GM18508 (cell line): ENCODE data around the gene AGPAT2.
"Not testable (repeated sequence)": the region's sequence is repeated elsewhere in the genome, so short reads cannot be mapped to it uniquely, and the experiment has no call there.

Experiments used
- ATAC-seq: cut with Tn5 transposase; IDR thresholded peaks from one replicate; pipeline ENCODE4 v1.9.1; 2021; ENCODE audit warnings: moderate number of reproducible peaks; ENCODE audit not compliant: insufficient read depth, unreplicated experiment

AGPAT2 gene

DNA sequence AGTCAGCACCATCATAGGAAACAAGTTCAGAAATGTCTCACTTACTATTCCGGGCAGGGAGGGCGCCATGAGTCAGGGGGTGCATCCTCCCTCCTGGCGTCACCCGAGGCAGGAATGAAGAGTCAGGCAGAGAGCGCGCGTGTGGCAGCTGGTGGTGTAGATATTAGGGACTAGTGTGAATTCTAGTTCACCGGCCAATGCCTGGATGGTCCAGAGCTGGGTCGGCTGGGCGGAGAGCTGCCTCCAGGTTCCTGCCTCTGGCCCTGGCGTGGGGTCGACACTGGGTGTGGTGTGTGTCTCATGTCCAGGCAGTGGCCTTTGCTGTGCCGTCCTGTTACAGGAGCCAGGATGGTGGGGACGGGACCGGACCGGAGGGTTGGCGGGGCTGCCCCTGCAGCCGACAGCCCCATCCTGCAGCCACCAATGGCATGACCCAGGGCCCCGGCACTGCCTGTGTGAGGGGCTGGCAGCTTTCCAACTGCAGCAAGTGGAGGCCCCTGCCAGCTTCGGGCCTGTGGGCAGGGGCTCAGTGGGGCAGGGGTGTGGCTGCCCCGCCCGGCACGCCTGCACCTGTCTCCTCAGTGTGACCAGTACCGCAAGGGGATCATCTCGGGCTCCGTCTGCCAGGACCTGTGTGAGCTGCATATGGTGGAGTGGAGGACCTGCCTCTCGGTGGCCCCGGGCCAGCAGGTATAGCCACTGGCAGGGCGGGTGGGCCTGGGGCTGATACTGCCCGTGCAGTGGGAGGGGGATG is 34.3 kb upstream of the AGPAT2 start:
- ATAC-seq: no peak

DNA sequence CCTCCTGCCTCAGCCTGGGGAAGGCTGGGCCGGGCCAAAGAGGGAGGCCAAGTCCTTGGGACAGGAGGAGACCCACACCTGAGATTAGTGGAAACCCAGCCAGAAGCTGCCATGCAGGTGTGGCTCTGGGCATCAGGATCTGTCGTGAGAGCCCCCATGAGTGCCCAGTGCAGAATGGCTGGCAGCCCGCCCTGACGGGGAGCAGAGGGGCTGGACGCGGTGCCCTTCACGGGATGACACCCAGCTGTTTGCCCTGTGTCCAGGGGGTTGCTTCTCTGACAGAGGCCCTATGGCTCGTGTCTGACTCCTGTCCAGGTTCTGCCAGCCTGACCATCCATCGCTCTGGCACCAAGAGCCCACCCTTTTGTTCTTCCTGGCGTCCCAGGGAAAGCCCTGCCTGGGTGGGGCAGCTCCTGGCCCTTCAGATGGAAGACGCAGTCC is 33.7 kb upstream of the AGPAT2 start:
- no peak for ATAC-seq

DNA sequence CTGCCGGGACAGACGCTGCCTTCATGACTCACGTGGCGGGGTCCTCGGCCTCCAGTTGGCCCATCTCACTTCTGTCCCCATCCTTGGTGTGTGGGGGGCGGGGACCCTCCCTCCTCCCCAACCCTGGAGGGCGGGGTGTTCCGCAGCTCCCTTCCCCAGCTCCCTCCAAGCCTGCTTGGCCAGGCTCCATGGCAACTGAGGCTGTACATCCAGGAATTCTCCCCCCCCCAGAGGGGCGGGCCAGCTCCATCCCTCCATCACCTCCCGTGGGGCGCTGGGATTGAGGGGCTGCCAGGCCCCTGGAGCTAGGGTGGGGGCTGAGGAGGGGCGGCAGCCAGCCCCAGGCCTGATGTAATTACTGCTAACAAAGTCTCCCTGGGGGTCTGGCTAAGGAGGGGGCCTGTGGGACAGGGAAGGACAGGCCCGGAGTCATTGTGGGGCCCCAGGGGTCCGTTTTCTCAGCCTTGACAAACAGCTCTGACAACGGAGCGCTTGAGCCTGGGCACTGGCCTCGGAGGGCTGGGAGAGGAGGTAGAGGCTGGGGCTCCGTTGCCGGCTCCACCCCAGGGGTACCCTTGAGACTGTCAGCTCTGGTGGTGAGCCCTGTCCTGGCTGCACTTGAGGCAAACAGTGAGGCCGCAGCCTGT is 33.1 kb upstream of the AGPAT2 start:
- ATAC-seq: no peak

DNA sequence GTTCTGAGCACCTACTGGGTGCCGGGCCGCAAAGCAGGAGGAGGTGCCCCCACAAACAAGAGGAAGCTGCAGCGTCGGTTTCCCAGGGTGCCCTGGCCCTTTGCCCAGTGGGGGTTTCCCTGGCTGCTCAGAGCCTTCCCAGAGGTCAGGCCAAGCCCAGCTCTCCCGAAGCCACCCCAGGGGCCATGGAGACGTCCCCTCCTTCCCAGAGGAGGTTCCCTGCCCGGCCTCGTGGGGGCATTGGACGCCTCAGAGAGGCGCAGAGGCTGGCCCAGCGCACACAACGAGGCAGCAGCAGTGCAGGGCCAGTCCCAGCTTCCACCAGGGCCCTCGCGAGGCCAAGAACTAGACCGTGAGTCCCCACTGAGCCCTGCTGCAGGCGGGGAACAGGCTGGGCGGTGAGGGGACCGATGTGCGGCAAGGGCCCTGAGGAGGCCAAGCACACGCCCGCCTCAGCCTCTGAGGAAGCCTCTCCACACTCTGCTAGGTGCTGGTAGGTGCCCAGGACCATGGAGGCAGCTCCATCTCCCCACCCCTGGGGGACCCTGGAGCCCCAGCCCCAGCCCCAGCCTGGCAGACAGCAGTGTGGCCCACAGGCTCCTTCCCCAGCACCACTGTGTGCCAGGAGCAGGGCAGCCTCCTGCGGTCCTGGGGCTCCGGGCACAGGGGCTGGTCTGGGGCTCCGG is 32.1 kb upstream of the AGPAT2 start:
- ATAC-seq: no peak

DNA sequence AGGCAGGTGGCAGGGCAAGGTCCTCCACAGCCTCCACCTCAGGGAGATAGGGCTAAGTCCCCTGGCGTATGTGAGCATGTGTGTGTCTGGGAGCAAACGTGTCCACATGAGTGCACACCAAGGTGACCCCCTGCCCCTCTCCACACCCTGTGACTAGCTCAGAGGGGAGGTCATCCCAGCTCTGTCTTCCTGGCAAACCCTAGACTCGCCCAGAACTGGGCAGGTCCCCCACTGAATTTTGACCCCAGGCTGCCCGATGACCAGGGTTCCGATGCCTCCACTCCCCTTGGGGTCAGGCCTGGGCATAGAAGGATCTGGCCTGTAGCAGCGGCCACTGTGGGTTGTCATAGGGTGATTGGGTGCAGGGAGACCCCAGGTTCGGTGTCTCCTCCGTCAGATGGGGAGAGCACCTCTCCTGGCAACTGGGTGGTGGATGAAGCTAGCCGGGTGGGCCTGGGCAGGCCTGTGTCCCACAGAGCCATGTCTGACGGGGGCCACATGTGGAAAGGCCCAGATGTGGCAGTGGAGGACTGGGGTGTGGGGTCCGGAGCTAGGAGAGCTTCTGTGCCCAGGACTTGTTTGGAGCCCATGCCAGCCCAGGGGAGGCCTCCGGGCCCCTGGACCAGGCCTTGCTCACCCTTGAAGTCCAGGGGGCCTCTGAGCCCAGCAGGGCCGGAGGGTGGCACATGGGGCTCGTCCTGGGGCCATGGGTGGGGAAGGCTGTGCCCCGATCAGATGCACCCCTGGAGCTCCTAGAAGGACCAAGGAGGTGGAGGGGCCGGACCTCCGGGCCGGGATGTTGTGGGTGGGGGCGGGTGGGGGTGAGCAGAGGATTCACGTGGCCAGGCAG is 31.3 kb upstream of the AGPAT2 start:
- no peak for ATAC-seq

DNA sequence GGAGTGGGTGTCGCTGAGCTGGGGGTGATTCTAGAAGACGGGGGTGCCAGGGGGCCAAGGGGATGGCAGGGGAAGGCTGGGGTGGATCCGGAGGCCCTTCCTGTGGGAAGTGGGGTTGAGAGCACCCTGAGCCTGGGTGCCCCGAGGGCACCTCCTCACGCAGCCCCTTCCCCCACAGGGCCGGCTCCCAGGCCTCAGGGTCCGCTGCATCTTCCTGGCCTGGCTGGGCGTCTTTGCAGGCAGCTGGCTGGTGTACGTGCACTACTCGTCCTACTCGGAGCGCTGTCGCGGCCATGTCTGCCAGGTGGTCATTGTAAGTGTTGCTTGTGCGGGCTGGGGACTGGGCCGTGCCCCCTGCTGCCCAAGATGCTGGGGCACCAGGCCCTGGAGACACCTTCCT is 30.1 kb upstream of the AGPAT2 start:
- ATAC-seq: no peak

DNA sequence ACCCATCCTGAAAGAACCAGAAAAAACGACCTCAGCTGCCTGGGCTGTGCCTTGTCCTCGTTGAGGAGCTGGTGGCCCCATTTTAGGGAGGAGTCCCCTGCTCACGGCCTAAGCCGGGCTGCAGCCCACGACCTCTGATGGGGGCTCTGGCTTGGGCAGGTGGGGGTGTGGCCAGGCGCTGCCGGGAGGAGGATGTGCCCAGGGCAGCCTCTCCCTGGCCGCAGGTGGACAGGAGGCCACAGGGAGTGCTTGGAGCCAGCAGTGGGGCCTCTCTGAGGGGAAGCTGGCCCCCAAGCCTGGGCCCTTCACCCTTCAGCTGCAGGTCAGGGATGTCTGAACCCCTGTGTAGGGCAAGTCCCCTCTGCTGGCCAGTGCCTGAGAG is 27.6 kb upstream of the AGPAT2 start:
- ATAC-seq: no peak

DNA sequence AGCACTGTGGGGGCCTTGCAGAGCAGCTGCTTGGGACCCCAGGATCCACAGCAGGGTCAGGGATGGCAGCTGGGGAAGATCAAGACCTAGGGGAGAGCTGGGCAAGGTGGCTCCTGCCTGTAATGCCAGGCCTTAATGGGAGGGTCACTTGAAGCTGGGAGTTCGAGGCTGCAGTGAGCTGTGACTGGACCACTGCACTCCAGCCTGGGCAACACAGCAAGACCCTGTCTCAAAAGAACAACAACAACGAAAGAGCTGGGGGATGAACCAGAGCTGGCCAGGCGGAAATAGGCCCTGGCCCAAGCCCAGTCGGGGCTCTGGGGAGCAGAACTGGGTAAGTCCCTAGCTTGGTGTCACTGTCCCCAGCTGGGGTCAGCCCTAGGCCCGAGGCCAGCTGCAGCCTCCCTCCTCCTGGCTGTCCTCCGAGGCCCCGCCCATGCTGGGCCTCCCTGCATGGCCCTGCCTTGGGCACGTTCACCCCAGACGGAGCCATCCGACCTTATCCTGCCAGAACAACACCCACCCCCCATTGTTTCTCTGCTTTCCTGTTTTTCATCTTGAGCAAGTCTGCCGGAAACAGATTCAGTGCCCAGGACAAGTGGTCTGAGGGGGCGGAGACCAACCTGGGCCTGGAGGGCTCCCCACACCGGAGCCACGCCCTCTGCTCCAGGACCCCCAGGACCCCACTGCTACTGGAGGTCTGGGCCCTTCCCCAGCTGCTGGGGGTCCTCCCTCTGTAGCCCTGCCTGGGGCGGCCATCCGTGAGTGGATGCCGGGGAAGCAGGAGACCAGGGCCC is 27.0 kb upstream of the AGPAT2 start:
- ATAC-seq: no peak

DNA sequence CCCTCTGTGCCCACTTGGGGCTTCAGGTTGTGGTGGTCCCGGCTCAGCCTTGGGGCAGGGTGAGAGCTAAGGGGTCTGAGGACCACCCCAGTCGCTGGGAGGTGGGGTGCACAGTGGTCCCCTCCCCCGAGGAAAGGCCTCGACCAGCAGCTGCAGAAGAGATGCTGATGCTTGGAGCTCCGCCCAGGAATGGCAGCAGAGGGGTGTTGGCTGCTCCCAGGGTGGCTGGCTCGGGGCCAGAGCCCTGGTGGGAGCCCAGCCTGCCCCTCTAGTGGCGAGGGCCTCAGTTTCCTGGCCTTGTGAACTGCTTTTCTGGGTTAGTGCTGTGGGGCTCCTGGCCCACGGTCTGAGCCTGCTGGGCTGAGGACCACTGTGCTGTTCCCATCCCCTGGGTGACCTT is 26.3 kb upstream of the AGPAT2 start:
- no peak for ATAC-seq

DNA sequence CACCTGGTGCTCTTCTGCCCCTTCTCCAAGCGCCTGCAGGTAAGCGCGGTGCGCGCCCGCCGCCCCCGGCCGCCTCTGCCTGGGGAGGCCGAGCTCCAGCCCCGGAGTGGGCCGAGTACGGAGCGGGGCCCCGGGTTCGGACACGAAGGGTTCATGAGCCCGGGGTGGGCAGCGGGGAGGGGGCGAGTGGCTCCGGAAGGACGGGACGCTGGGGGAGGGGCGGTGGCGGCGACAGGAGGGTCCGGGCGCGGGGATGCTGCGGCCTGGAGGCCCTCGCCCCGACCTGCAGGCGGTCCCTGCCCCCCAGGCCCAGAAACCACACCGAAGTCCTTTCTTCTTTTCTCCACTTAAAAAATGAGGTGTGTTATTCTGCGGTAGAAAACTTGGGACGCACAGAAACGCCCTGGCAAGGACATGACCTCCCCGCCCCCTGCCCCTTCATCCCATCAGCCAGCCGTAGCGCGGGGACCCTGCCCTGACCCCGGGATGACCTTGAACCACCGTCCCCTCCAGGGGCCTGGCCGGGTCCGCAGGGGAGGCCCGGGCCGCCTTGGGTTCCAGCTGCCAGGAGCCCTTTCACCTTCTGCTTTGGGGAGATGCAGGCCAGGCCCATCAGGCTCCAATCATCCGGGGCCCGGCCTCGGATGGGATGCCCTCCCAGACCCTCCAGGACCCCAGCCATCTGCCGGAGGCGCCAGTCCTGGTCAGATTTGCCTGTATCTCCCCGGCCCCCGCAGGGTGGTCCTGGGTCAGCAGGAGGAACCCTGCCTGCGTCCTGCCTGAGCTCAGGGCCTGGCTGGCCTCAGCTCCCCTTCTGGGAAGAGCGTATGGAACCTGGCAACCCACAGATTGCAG is 25.7 kb upstream of the AGPAT2 start:
- ATAC-seq: no peak

DNA sequence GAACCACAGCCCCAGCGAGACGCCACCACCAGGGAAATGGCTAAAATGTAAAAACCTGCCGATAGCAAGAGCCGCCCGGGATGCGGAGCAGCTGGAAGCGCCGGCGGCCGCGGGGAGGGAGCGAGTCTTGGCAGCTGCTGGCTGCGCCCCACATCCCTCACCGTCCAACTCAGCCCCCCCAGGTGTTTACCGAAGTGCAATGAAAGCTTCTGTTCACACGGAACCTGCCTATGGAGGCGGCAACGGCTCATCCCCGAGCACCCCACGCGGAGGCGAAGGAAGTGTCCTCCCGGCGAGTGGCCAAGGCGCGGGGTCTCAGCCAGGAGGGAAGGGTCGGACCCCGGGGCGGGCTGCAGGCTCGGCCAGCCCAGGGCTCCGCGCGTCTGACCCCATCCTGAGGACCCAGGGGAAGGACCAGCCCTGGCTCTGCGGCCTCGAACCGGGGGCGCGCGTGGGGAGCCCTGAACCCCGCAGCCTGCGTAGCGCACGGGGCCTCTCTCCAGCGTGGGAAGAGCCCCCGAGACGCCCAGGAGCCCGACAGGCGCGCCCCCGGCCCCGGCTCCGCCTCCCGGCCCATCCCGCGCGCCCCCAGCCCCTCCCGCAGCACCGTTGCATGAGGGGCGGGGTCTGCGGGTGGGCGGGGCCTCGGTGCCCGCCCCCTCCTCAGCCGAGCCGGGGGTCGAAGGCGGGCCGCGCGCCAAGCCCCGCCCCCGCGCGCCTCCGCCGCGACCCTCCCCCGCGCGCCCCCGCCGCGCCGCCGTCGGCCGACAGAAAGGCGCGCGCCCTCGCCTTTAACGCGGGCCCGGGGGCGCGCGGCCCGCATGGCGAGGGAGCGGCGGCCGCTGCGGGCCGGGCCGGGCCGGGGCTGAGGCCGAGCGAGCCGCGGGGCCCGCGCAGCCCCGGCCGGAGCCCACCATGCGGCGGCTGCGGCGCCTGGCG is 24.8 kb upstream of the AGPAT2 start, which contains the start of gene DIPK1B:
Gene DIPK1B (plus strand): TSS at position 822 of the 939 bp plus-strand sequence. CDS start 94 bp downstream, at position 916.
- ATAC-seq: no peak

DNA sequence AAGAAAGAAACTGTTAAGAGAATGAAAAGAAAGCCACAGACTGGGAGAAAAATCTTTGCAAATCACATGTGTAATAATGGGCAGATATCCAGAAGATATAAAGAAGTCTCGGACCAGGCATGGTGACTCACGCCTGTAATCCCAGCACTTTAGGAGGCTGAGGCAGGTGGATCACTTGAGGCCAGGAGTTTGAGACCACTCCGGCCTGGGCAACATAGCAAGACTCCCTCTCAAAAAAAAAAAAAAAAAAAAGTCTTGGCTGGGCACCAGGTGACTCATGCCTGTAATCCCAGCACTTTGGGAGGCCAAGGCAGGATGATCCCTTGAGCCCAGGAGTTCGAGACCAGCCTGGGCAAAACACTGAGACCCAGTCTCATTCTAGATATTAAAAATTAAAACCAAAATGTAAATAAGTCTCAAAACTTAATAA is 24.0 kb upstream of the AGPAT2 start:
- not testable (repeated sequence) for ATAC-seq

DNA sequence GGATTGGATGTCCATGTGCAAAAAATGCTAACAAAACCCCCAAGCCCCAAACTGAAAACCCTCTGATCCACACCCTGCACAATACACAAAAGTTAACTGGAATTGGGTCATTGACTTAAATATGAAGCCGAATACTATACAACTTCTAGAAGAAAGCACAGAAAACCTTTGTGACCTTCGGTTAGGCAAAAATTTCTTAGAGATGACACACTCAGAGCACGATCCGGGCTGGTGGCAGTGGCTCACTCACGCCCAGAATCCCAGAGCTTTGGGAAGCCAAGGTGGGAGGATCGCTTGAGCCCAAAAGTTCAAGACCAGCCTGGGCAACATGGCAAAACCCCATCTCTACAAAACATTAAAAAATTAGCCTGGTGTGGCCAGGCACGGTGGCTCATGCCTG is 23.3 kb upstream of the AGPAT2 start:
- no peak for ATAC-seq

DNA sequence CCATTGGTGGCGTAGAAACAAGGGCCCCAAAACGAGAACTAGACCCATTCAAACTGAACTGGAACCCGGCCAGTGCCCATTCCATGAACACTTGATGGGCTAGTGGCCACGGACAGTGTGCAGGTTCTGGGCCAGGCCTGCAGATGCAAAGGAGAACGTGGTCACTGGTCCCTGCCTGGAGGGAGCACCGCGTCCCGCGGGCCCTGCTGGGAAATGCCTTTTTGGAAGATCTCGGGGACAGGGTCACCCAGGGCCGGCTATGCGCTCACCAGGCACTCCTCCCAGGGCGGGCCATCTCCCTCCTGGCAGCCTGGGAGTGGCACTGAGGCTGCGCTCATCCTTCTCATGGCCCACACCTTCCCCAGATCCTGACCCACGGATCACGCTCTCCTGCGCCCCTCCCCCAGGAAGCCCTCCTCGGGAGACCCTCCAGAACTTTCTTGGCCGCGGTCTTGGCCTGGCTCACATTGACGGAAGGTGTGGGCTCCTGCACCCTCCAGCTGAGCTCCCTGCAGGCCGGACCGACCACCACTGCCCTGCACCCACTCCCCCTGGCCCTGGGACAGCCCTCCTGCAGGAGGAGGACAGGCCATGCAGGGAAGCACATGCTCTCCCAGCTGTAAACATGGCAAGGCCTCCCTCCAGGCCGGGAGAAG is 22.3 kb upstream of the AGPAT2 start:
- ATAC-seq: no peak

DNA sequence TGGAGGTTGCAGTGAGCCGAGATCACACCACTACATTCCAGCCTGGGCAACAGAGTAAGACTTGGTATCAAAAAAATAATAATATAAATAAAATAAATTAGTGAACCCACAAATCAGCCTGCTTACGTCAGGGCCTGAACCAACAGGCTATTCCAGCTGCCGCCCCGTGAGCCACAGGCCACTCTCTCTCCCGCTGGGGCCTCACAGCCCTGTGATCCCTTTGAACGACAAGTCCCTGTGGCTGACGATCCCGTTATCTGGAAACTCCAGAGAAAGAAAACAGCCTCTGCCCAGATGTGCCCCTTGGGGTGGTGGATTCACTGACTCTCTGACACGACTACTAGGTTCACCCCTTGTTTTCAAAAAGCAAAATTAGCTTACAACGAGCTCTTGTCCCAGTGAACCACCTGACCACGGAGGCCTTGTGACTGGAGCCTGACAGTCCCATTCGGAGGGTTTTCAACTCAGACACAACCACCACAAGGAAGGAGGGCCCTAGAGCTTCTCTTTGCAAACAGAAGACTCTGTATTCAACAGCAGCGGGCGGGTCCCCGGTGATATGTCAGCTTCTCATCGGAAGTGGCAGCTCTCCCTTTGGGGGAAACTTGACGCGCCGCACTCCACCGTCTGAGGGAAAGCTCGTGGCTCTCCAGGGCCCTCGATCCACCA is 20.7 kb upstream of the AGPAT2 start:
- ATAC-seq: no peak

DNA sequence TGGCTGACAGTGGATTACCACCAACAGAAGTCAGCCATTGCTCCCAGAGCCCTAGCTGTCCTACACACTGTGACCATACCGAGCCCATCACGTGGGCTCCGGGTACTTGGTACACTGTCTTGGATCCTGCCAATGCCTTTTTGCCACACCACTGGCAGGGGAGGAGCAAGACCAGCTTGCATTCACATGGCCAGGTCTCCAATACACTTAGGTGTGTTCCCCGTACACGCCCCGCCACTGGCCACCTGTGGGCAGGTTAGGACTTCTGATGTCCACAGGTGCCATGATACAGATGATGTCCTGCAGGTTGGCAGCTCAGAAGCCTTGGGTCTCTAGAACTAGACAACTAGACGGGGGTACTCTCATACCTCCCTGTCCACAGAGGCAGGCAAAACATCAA is 19.8 kb upstream of the AGPAT2 start:
- ATAC-seq: no peak

DNA sequence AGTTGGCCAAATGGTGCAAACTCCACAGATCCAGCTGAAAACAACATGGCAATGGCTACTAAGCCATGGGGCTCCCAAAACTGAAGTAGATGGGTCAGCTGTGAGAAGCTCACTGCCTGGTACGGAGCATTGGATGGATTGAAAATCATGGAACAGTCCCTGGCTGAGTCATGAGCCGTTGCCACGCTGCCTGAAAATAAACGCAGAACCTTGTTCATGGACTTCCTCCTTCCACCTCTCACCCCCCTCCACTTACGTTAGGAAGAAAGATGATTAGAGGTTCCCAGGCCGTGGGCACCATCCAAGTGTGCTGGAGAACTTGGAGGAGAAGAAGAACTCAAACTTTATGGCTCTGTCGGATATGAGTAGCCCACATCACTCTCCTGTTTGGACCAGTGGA is 18.3 kb upstream of the AGPAT2 start:
- no peak for ATAC-seq
